Measurements from ENCODE around the gene RPP25L. TPM values are rescaled to one million over a fixed set of nuclear protein-coding genes. Genes with fewer than 3 reads are reported as not detected.

Gene RPP25L
- total RNA-seq, 1 donor from 2014 or later: 35.0 TPM

GRCh38 chr9:34584970-34585369 lies 26.9 kb downstream of the RPP25L start:
- intact Hi-C loops (cut with micrococcal nuclease): no loop called here
- H3K9me3 Mint-ChIP-seq: no peaks in the 10 kb centered on the region
- H3K4me3 Mint-ChIP-seq (ENCODE audit: low read depth): no peak overlapping the region
- H3K4me1 Mint-ChIP-seq (ENCODE audit: low read depth): no peaks in the 10 kb centered on the region
- no peak overlapping the region for H3K27ac Mint-ChIP-seq
- peaks cover 74% of the 10 kb centered on the region for H3K27me3 Mint-ChIP-seq (ENCODE audit: low read depth)
- H3K36me3 Mint-ChIP-seq (ENCODE audit: low read depth): no peaks in the 10 kb centered on the region
- no peak for DNase-seq (ENCODE audit: low spot score)

DNA sequence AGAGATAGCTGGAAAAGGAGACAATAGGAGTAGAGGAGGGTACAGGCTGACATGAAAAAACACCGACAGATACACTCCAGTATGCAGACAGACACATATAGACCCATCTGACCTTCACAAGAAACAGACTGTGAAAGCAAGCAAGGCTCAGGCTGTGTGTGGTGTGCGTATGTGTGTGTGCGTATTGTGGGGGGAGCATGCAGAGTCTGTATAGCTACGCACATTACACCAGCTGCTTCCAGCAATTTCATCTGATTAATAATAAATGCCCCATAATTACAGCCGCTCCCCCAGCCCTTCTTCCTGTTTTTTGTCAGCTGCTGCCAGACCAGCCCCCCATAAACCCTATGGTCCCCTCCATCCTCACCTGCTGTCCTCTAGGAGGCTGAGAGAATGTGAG lies 29.1 kb downstream of the RPP25L start:
- no peak overlapping the region for H3K4me3 Mint-ChIP-seq (ENCODE audit: low read depth)
- H3K9me3 Mint-ChIP-seq: no peaks in the 10 kb centered on the region
- intact Hi-C loops (cut with micrococcal nuclease): no loop called here
- H3K27ac Mint-ChIP-seq: no peak overlapping the region
- peaks cover 73% of the 10 kb centered on the region for H3K27me3 Mint-ChIP-seq (ENCODE audit: low read depth)
- DNase-seq (ENCODE audit: low spot score): no peak
- H3K36me3 Mint-ChIP-seq (ENCODE audit: low read depth): no peaks in the 10 kb centered on the region
- H3K4me1 Mint-ChIP-seq (ENCODE audit: low read depth): no peaks in the 10 kb centered on the region

DNA sequence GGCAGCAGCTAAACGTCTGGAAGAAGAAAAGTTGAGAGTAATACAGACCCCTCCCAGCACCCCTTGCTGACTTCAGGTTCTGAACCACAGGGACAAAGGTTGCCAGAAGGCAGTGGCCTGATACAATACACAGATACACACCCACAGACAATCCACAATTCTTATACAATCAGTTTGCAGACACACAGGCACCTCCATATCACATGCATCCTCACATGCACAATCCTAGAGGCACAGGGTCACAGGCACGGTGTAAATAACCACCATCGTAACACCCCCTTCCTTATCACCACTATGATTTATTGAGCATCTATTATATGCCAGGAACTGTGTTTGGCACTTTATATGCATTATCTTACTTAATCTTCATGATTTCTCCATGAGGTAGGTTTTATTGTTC lies 30.6 kb downstream of the RPP25L start:
- DNase-seq (ENCODE audit: low spot score): no peak
- Mint-ChIP-seq H3K4me1 (ENCODE audit: low read depth) (no peaks in the 10 kb centered on the region), H3K27me3 (ENCODE audit: low read depth) (peaks cover 71% of the 10 kb centered on the region), H3K4me3 (ENCODE audit: low read depth) (no peak overlapping the region), H3K36me3 (ENCODE audit: low read depth) (no peaks in the 10 kb centered on the region), H3K27ac (no peak overlapping the region), H3K9me3 (no peaks in the 10 kb centered on the region)
- intact Hi-C loops (cut with micrococcal nuclease): no loop called here

DNA sequence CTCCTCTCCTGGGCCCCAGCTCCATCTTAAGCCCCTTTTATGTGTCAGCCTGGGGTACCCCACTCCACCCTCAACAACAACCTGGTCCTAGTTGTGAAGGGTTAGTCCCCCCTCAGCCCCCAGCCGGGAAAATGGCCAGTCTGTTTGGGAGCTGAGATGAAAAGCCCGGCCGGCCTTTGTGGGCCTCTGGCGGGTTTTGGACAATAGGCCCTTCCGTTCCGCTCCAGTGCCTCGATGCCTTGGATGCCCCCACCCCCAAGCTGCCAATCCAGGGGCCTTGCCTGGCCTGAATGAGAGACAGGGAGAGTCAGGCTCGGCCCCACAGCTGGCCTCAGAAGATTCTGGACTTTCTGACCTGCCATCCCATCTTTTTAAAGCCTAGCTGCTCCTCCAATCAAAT lies 31.5 kb downstream of the RPP25L start:
- Mint-ChIP-seq H3K4me3 (ENCODE audit: low read depth) (no peak overlapping the region), H3K36me3 (ENCODE audit: low read depth) (no peaks in the 10 kb centered on the region), H3K27me3 (ENCODE audit: low read depth) (peaks cover 68% of the 10 kb centered on the region), H3K27ac (no peak overlapping the region), H3K4me1 (ENCODE audit: low read depth) (no peaks in the 10 kb centered on the region), H3K9me3 (no peaks in the 10 kb centered on the region)
- DNase-seq (ENCODE audit: low spot score): no peak
- intact Hi-C loops (cut with micrococcal nuclease): no loop called here

DNA sequence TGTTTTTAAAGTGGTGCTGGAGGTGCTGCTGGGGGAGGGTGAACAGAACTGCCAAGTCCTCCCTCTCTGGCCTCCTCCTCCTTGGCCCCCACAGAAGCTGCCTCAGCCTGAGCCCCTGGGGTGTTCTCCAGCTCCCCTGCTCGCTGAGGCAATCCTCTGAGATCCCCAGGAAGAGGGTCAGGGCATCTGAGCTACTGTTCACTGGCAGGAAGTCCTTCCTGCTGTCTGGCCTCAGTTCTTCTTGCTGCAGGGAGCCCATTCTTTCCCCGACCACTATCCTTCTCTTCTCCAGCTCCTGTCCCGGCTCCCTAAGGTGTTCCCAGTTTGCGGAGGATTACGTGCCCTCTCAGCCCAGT lies 32.1 kb downstream of the RPP25L start:
- Mint-ChIP-seq H3K4me3 (ENCODE audit: low read depth) (no peak overlapping the region), H3K27ac (no peak overlapping the region), H3K9me3 (no peaks in the 10 kb centered on the region), H3K4me1 (ENCODE audit: low read depth) (no peaks in the 10 kb centered on the region), H3K36me3 (ENCODE audit: low read depth) (no peaks in the 10 kb centered on the region), H3K27me3 (ENCODE audit: low read depth) (peaks cover 64% of the 10 kb centered on the region)
- no peak for DNase-seq (ENCODE audit: low spot score)
- intact Hi-C loops (cut with micrococcal nuclease): no loop called here

- Mint-ChIP-seq H3K4me3 (ENCODE audit: low read depth) (no peak overlapping the region), H3K36me3 (ENCODE audit: low read depth) (no peaks in the 10 kb centered on the region), H3K27ac (no peak overlapping the region), H3K4me1 (ENCODE audit: low read depth) (no peaks in the 10 kb centered on the region), H3K9me3 (no peaks in the 10 kb centered on the region), H3K27me3 (ENCODE audit: low read depth) (peaks cover 61% of the 10 kb centered on the region)
- intact Hi-C loops (cut with micrococcal nuclease): no loop called here
- DNase-seq (ENCODE audit: low spot score): no peak
These were observed 32.6 kb downstream of the RPP25L start for GRCh38 chr9:34579104-34579807.

- Mint-ChIP-seq H3K27me3 (ENCODE audit: low read depth) (peaks cover 58% of the 10 kb centered on the region), H3K4me1 (ENCODE audit: low read depth) (no peaks in the 10 kb centered on the region), H3K9me3 (no peaks in the 10 kb centered on the region), H3K4me3 (ENCODE audit: low read depth) (no peak overlapping the region), H3K36me3 (ENCODE audit: low read depth) (no peaks in the 10 kb centered on the region), H3K27ac (no peak overlapping the region)
- intact Hi-C loops (cut with micrococcal nuclease): no loop called here
- DNase-seq (ENCODE audit: low spot score): no peak
These were observed 33.4 kb downstream of the RPP25L start for GRCh38 chr9:34578241-34579103.

DNA sequence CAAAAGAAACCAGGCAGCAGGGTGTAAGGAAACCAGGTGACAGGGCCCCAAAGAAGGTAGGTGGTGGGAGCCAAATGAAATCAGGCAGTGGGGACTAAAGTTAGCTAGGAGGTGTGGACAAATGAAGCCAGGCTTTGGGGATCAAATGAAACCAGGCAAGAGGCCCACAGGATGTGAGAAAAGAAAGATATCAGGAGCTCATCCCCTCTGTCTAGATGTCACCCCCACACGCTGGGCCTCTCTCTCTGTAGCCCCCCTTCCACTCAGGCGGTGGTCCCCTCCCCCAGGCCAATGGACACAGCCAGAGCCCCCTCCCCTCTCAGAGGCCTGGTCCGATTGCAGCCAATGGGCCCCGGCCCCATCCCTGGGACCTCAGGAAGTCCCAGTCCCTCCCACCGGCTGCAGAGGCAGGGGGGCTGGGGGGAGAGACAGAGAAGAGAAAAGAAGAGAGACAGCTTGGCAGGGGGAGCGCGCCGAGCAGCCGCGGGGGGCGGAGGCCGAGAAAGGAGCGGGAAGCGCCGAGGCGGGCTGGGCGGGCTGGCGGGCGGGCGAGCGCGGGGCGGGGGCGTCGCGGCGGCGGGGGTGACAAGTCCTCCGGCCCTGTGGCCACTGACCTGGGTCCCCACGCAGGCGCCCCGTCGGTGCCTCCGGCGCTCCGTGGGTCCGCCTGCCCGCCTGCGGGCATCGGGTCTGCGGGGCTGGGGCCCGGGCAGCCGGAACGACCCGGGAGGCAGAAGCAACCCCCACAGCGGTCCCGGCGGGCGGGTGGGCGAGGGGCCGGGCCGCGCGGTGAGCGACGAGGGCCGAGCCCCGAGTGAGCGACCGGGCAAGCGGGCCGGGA lies 34.3 kb downstream of the RPP25L start:
- H3K27me3 Mint-ChIP-seq (ENCODE audit: low read depth): peaks cover 53% of the 10 kb centered on the region
- intact Hi-C loops (cut with micrococcal nuclease): no loop called here
- H3K27ac Mint-ChIP-seq: no peak overlapping the region

DNA sequence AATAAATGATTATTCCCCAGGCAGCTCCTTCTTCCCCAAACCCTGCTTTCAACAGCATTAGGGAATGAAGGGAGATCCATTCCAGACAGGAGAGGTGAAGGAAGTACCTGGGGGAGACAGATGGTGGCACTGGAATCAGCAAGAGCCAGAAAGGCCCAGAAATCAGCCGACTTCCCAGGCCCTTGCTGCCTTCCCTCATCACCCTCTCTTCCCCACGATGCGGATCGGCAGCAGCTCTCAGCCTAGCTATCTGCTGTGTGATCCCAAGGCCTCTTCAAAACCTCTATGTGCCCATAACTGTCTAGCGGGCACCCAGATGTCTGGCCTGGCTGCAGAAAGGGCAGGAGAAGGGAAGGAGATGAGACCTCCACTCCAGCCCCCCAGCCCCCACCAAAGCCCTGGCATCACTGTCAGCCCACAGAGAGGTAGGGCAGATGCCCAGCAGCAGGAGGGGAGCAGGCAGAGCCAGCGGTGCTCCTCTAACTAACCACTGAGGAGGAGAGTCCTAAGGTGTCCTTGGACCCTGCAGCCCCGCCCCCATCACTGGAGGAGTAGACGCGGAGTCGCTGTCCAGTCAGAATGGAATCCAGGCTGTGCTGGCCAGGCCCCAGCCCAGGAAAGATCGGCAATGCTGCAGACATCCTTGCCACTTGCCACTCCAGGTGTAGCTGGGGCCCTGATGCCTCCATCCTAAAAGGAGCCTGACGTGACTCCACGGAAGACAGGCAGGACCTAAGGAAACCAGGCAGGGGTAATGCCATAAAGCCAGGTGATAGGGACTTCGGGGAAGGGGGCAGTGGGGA lies 35.1 kb downstream of the RPP25L start:
- intact Hi-C loops (cut with micrococcal nuclease): no loop called here
- peaks cover 48% of the 10 kb centered on the region for H3K27me3 Mint-ChIP-seq (ENCODE audit: low read depth)
- H3K27ac Mint-ChIP-seq: no peak overlapping the region
- H3K36me3 Mint-ChIP-seq (ENCODE audit: low read depth): no peaks in the 10 kb centered on the region
- H3K4me1 Mint-ChIP-seq (ENCODE audit: low read depth): no peaks in the 10 kb centered on the region
- DNase-seq (ENCODE audit: low spot score): no peak
- no peak overlapping the region for H3K4me3 Mint-ChIP-seq (ENCODE audit: low read depth)
- no peaks in the 10 kb centered on the region for H3K9me3 Mint-ChIP-seq

More for the DNA sequence above, 34.3 kb downstream of the RPP25L start:
- Mint-ChIP-seq H3K4me3 (ENCODE audit: low read depth) (no peak overlapping the region), H3K4me1 (ENCODE audit: low read depth) (no peaks in the 10 kb centered on the region), H3K36me3 (ENCODE audit: low read depth) (no peaks in the 10 kb centered on the region), H3K9me3 (no peaks in the 10 kb centered on the region)
- no peak for DNase-seq (ENCODE audit: low spot score)

- H3K27me3 Mint-ChIP-seq (ENCODE audit: low read depth): peaks cover 43% of the 10 kb centered on the region
These were observed 35.9 kb downstream of the RPP25L start for GRCh38 chr9:34575862-34576596.

DNA sequence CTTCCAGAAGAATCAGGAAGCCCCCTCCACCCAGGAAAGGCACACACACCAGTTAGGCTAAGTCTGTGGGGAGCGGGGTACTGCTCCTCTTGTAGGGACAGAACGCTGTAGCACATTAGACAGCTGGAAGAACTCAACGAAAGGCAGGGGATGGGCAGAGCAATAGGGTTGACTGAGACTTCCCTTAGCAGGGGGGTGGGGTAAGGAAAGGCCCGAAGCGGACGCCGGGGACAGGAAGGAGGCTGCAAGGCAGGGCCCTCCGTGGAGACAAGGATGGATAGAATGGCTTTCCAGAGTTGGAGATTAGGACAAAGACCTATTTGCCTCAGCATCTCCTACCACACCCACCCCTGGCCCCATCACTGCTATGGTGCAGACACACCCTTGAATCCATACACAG lies 36.7 kb downstream of the RPP25L start:
- Mint-ChIP-seq H3K4me3 (ENCODE audit: low read depth) (no peak overlapping the region), H3K36me3 (ENCODE audit: low read depth) (no peaks in the 10 kb centered on the region), H3K4me1 (ENCODE audit: low read depth) (no peaks in the 10 kb centered on the region), H3K9me3 (no peaks in the 10 kb centered on the region), H3K27ac (no peak overlapping the region), H3K27me3 (ENCODE audit: low read depth) (peaks cover 35% of the 10 kb centered on the region)
- intact Hi-C loops (cut with micrococcal nuclease): no loop called here
- no peak for DNase-seq (ENCODE audit: low spot score)

More at GRCh38 chr9:34575862-34576596, 35.9 kb downstream of the RPP25L start:
- intact Hi-C loops (cut with micrococcal nuclease): no loop called here
- H3K4me1 Mint-ChIP-seq (ENCODE audit: low read depth): no peaks in the 10 kb centered on the region
- H3K27ac Mint-ChIP-seq: no peak overlapping the region
- no peaks in the 10 kb centered on the region for H3K36me3 Mint-ChIP-seq (ENCODE audit: low read depth)
- H3K9me3 Mint-ChIP-seq: no peaks in the 10 kb centered on the region
- H3K4me3 Mint-ChIP-seq (ENCODE audit: low read depth): no peak overlapping the region
- DNase-seq (ENCODE audit: low spot score): no peak

DNA sequence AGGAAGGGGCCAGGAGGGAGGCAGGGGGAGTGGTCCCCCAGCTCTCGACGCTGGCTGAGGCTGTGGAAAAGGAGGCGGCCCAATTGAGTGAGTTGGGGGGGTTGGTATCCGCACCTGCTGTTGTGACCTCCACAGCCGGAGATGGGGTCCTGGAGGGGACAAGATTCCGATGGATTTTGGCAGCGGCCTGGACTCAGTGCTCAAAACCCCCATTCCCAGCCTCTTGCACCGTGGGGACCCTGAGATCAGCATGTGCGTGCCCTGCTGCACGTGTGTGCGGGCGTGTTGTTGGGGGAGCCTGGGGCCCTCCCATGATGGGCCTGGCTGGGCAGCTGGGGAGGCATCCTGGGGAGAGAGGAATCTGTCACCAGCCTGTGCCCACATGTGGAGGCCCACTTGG lies 37.3 kb downstream of the RPP25L start:
- no peaks in the 10 kb centered on the region for H3K4me1 Mint-ChIP-seq (ENCODE audit: low read depth)
- no peak for DNase-seq (ENCODE audit: low spot score)
- H3K36me3 Mint-ChIP-seq (ENCODE audit: low read depth): no peaks in the 10 kb centered on the region
- H3K4me3 Mint-ChIP-seq (ENCODE audit: low read depth): no peak overlapping the region
- H3K27me3 Mint-ChIP-seq (ENCODE audit: low read depth): peaks cover 29% of the 10 kb centered on the region
- no peaks in the 10 kb centered on the region for H3K9me3 Mint-ChIP-seq
- intact Hi-C loops (cut with micrococcal nuclease): no loop called here
- H3K27ac Mint-ChIP-seq: no peak overlapping the region

All from activated T-helper 2 cell treated with anti-CD3 and anti-CD28 coated beads, Interferon-gamma antibody, Interleukin-2, Interleukin-4, amounts not matched to agents 10 μg/mL and 5 μg/mL and 100 μg/mL, durations not matched to agents 14 hours and 24 hours and 36 hours (primary cell).